H1 (cell line): ENCODE measurements around the gene PRTN3. TPM values are rescaled to one million over a fixed set of nuclear protein-coding genes. Genes with fewer than 3 reads are reported as not detected.

Source experiments
- CTCF ChIA-PET: fragments of 300-600 bp; sonication (Branson Sonifier 250); formaldehyde crosslinking; loops from one replicate; lab custom pipeline; 2021; ENCODE audit not compliant: partially characterized antibody; lab: Charles Lee
- POLR2A ChIA-PET: fragments of 300-600 bp; sonication (Branson Sonifier 250); formaldehyde crosslinking; loops from one replicate; lab custom pipeline; 2021; ENCODE audit warnings: inconsistent platforms; ENCODE audit not compliant: partially characterized antibody; lab: Charles Lee
- DNase-seq, 2 experiments: peaks; one replicate each; pipeline versions ENCODE4 v3.0.0 to v3.0.0-alpha.2; 2010 to 2022; ENCODE audit warnings: low spot score in 2 of 2, low read depth in 1 of 2, mixed read lengths in 1 of 2
- FAIRE-seq: peaks from 2 replicates; lab custom pipeline; 2011; peaks lifted over from hg19 to GRCh38; lab: Jason Lieb, UNC
- H2AFZ ChIP-seq: 2 replicates; pipeline ENCODE4 v1.8.1; 2012; ENCODE audit warnings: low read length, inconsistent platforms
- H2AK5ac ChIP-seq: 2 replicates; pipeline ENCODE4 v1.6.1; 2013; ENCODE audit warnings: low read depth, low read length
- H2BK120ac ChIP-seq: replicated peaks from 2 replicates; pipeline ENCODE3; 2013; ENCODE audit warnings: low read depth, low read length, inconsistent platforms
- H2BK12ac ChIP-seq: 2 replicates; pipeline ENCODE4 v1.6.1; 2013; ENCODE audit warnings: low read depth, low read length
- H2BK15ac ChIP-seq: 2 replicates; pipeline ENCODE4 v1.6.1; 2013; ENCODE audit warnings: low read length
- H2BK20ac ChIP-seq: 2 replicates; pipeline ENCODE4 v1.6.1; 2013; ENCODE audit warnings: low read length
- H2BK5ac ChIP-seq: 2 replicates; pipeline ENCODE4 v1.6.1; 2013; ENCODE audit warnings: low read depth, low read length
- H3K14ac ChIP-seq: 2 replicates; pipeline ENCODE4 v1.6.1; 2013; ENCODE audit warnings: inconsistent platforms; ENCODE audit not compliant: insufficient read length
- H3K18ac ChIP-seq: 2 replicates; pipeline ENCODE4 v1.6.1; 2013; ENCODE audit warnings: low read length; ENCODE audit errors: extremely low read depth
- H3K23ac ChIP-seq: 2 replicates; pipeline ENCODE4 v1.6.1; 2013; ENCODE audit warnings: inconsistent platforms; ENCODE audit not compliant: insufficient read length
- H3K23me2 ChIP-seq: 2 replicates; pipeline ENCODE4 v1.6.1; 2013; ENCODE audit warnings: low read depth, low read length
- H3K27ac ChIP-seq: 2 replicates; pipeline ENCODE4 v1.6.1; 2011; ENCODE audit warnings: low read depth, low read length, inconsistent platforms
- H3K27me3 ChIP-seq, 4 experiments: replicated peaks in 1 of 4; 1 replicate in 1 of 4; 2 replicates in 3 of 4; pipeline versions ENCODE4 v1.6.1 to v1.8.1; 2011 to 2013; ENCODE audit warnings: low read length in 3 of 4, mild to moderate bottlenecking in 3 of 4, inconsistent platforms in 2 of 4, mixed read lengths in 2 of 4, moderate library complexity in 1 of 4; ENCODE audit not compliant: control insufficient read depth in 3 of 4, insufficient read depth in 3 of 4; ENCODE audit errors: extremely low read depth in 1 of 4
- H3K36me3 ChIP-seq, 4 experiments: 2 replicates each; pipeline versions ENCODE4 v1.6.1 to v1.8.1; 2011 to 2013; ENCODE audit warnings: mild to moderate bottlenecking in 4 of 4, low read length in 3 of 4, moderate library complexity in 2 of 4, control low read depth in 1 of 4, inconsistent platforms in 1 of 4; ENCODE audit not compliant: insufficient read depth in 4 of 4, control insufficient read depth in 2 of 4
- H3K4ac ChIP-seq: replicated peaks from 2 replicates; pipeline ENCODE3; 2013; ENCODE audit warnings: low read length, low read depth, mixed read lengths, inconsistent platforms; ENCODE audit not compliant: insufficient read length
- H3K4me1 ChIP-seq, 4 experiments: replicated peaks in 1 of 4; 1 replicate in 1 of 4; 2 replicates in 3 of 4; pipeline versions ENCODE4 v1.6.1 to v1.8.1; 2011 to 2013; ENCODE audit warnings: low read length in 3 of 4, inconsistent platforms in 2 of 4, mixed read lengths in 1 of 4; ENCODE audit not compliant: insufficient read depth in 4 of 4, control insufficient read depth in 3 of 4
- H3K4me2 ChIP-seq, 2 experiments: 2 replicates each; pipeline versions ENCODE4 v1.6.1 to v1.8.1; 2011 to 2013; ENCODE audit warnings: low read depth in 2 of 2, low read length in 2 of 2, control low read depth in 1 of 2, inconsistent platforms in 1 of 2, mild to moderate bottlenecking in 1 of 2; ENCODE audit not compliant: insufficient read depth in 1 of 2
- H3K4me3 ChIP-seq, 4 experiments: fragments of 200-600, 300-600 bp in 1 of 4; sonication (generic), shearing (Covaris generic), sonication (Bioruptor Twin) in 1 of 4; 2 replicates each; pipeline versions ENCODE4 v1.5.1 to v1.8.1; 2011 to 2016; ENCODE audit warnings: low read length in 4 of 4, low read depth in 3 of 4, control low read depth in 2 of 4, inconsistent platforms in 2 of 4, mild to moderate bottlenecking in 2 of 4, mixed read lengths in 1 of 4, moderate library complexity in 1 of 4; ENCODE audit not compliant: insufficient read depth in 2 of 4; ENCODE audit errors: extremely low read depth in 1 of 4
- H3K56ac ChIP-seq: replicated peaks from 2 replicates; pipeline ENCODE3; 2013; ENCODE audit warnings: low read depth, mild to moderate bottlenecking, mixed read lengths, low read length, inconsistent platforms; ENCODE audit not compliant: insufficient read length
- H3K79me1 ChIP-seq: 2 replicates; pipeline ENCODE4 v1.6.1; 2013; ENCODE audit warnings: low read depth, low read length, control low read depth
- H3K79me2 ChIP-seq, 2 experiments: 2 replicates each; pipeline versions ENCODE4 v1.6.1 to v1.8.1; 2012 to 2013; ENCODE audit warnings: low read length in 2 of 2, mild to moderate bottlenecking in 2 of 2, inconsistent platforms in 1 of 2; ENCODE audit not compliant: insufficient read depth in 2 of 2, control insufficient read depth in 1 of 2
- H3K9ac ChIP-seq, 4 experiments: replicated peaks in 1 of 4; 1 replicate in 1 of 4; 2 replicates in 3 of 4; pipeline versions ENCODE4 v1.6.1 to v1.8.1; 2011 to 2013; ENCODE audit warnings: low read depth in 3 of 4, low read length in 3 of 4, control low read depth in 2 of 4, mild to moderate bottlenecking in 2 of 4, moderate library complexity in 2 of 4, inconsistent platforms in 1 of 4; ENCODE audit errors: extremely low read depth in 1 of 4
- H3K9me3 ChIP-seq, 2 experiments: 2 replicates each; pipeline versions ENCODE4 v1.6.1 to v1.8.1; 2012 to 2013; ENCODE audit warnings: mild to moderate bottlenecking in 2 of 2, moderate library complexity in 2 of 2, control low read depth in 1 of 2, inconsistent platforms in 1 of 2, low read depth in 1 of 2, low read length in 1 of 2, mixed read lengths in 1 of 2; ENCODE audit not compliant: insufficient read depth in 2 of 2
- H4K20me1 ChIP-seq, 2 experiments: replicated peaks in 1 of 2; 2 replicates each; pipeline versions ENCODE3 to v1.8.1; 2011 to 2013; ENCODE audit warnings: inconsistent platforms in 2 of 2, low read length in 2 of 2, mild to moderate bottlenecking in 1 of 2; ENCODE audit not compliant: insufficient read depth in 2 of 2, control insufficient read depth in 1 of 2
- H4K5ac ChIP-seq: 2 replicates; pipeline ENCODE4 v1.6.1; 2013; ENCODE audit warnings: low read length, low read depth, mixed read lengths, inconsistent platforms; ENCODE audit not compliant: insufficient read length
- H4K8ac ChIP-seq: 2 replicates; pipeline ENCODE4 v1.8.0; 2013; ENCODE audit warnings: mild to moderate bottlenecking, moderate library complexity, low read length, inconsistent platforms; ENCODE audit not compliant: insufficient read depth; ENCODE audit errors: extremely low read depth
- H4K91ac ChIP-seq: replicated peaks from 2 replicates; pipeline ENCODE3; 2013; ENCODE audit warnings: low read length, mixed read lengths, inconsistent platforms; ENCODE audit not compliant: insufficient read length
- CEBPB ChIP-seq: IDR thresholded peaks from 2 replicates; pipeline ENCODE4 v1.6.1; 2012; ENCODE audit warnings: low read depth, low read length
- E2F6 ChIP-seq: IDR thresholded peaks from 2 replicates; pipeline ENCODE4 v1.6.1; 2012; ENCODE audit warnings: inconsistent platforms
- EGR1 ChIP-seq: IDR thresholded peaks from 2 replicates; pipeline ENCODE4 v1.6.1; 2011; ENCODE audit warnings: low read depth, low read length, borderline replicate concordance
- EZH2 ChIP-seq: fragments of 200-600 bp; sonication (generic); IDR thresholded peaks from 2 replicates; pipeline ENCODE4 v1.7.1; 2012; ENCODE audit warnings: low read depth, mild to moderate bottlenecking, moderate library complexity, low read length, inconsistent platforms; ENCODE audit not compliant: severe bottlenecking
- HDAC2 ChIP-seq, 2 experiments: fragments of 300-600 bp in 1 of 2; sonication (generic) in 1 of 2; IDR thresholded peaks; 2 replicates each; pipeline ENCODE4 v1.6.1; 2011 to 2012; ENCODE audit warnings: low read depth in 2 of 2, low read length in 2 of 2, mild to moderate bottlenecking in 2 of 2, moderate library complexity in 2 of 2, borderline replicate concordance in 1 of 2, inconsistent platforms in 1 of 2
- NRF1 ChIP-seq: IDR thresholded peaks from 2 replicates; pipeline ENCODE4 v1.6.1; 2011; ENCODE audit warnings: mild to moderate bottlenecking, low read depth, low read length, improper control_type of control experiment
- PHF8 ChIP-seq: fragments of 200-600 bp; sonication (generic); conservative IDR thresholded peaks from 2 replicates; pipeline ENCODE4 v1.7.1; 2012; ENCODE audit warnings: low read depth, mild to moderate bottlenecking, inconsistent platforms, low read length, moderate library complexity
- POLR2AphosphoS5 ChIP-seq: IDR thresholded peaks from 2 replicates; pipeline ENCODE4 v1.6.1; 2011; ENCODE audit warnings: low read depth, low read length
- RAD21 ChIP-seq, 2 experiments: IDR thresholded peaks in 1 of 2; conservative IDR thresholded peaks in 1 of 2; 2 replicates each; pipeline ENCODE4 v1.6.1; 2011; ENCODE audit warnings: low read depth in 2 of 2, low read length in 2 of 2, improper control_type of control experiment in 1 of 2, inconsistent platforms in 1 of 2, mild to moderate bottlenecking in 1 of 2, moderate library complexity in 1 of 2
- RXRA ChIP-seq: IDR thresholded peaks from 2 replicates; pipeline ENCODE4 v1.6.1; 2011; ENCODE audit warnings: low read depth, mild to moderate bottlenecking, low read length, moderate library complexity; ENCODE audit not compliant: insufficient read depth
- SIN3A ChIP-seq, 2 experiments: IDR thresholded peaks in 1 of 2; conservative IDR thresholded peaks in 1 of 2; 2 replicates each; pipeline ENCODE4 v1.6.1; 2011 to 2012; ENCODE audit warnings: low read length in 2 of 2, improper control_type of control experiment in 1 of 2, low read depth in 1 of 2, mild to moderate bottlenecking in 1 of 2
- WGBS, 2 experiments: shearing (Covaris generic) in 1 of 2; methylation state at CpG; one replicate each; pipeline versions ENCODE4 v1.1.6 to v1.1.7; 2013 to 2015; ENCODE audit warnings: low lambda C conversion rate in 2 of 2, mixed read lengths in 2 of 2, inconsistent platforms in 1 of 2, low coverage in 1 of 2, missing lambda C conversion rate in 1 of 2; ENCODE audit not compliant: insufficient replicate concordance in 2 of 2, insufficient coverage in 1 of 2, insufficient read length in 1 of 2; ENCODE audit errors: extremely low coverage in 1 of 2, missing lambda C conversion rate in 1 of 2; 5-methylcytosine and 5-hydroxymethylcytosine counted together
- polyA plus RNA-seq, 7 experiments: library from polyadenylated mRNA; depleted of rRNA in 3 of 7; stranded (reverse) in 5 of 7; unstranded in 2 of 7; fragments of >200 nt in 5 of 7; fragments of 200-250 nt in 2 of 7; gene quantifications; 1 replicate in 5 of 7; 2 replicates in 1 of 7; 4 replicates in 1 of 7; pipeline versions ENCODE4 v1.2.1 to v1.2.3, GENCODE V29; 2011 to 2013; ENCODE audit warnings: missing spikeins in 2 of 7, mixed read lengths in 2 of 7
- total RNA-seq: library from RNA; stranded (reverse); fragmentation: NEBNext Ultra II Directional; extraction: Animal tissue kit (Norgen Biotek cat#: 25700); gene quantifications from 2 replicates; pipeline ENCODE4 v1.2.1, GENCODE V29; 2021

PRTN3 gene
- total and polyA plus RNA-seq, 2 of the 8 experiments (the other 6 are each of a cell fraction or from before 2014, with no cell fraction given) = 0.39 to 2.1 TPM

GRCh38 chr19:889662-890295 is 49.0 kb downstream of the PRTN3 start:
- H3K27ac ChIP-seq = no peak overlapping the region
- no peak overlapping the region for H2AK5ac ChIP-seq
- H3K9me3 ChIP-seq = no peaks in the 10 kb centered on the region
- H3K36me3 ChIP-seq = peaks cover 0 to 15% (median 10%) of the 10 kb centered on the region in 4 experiments; a peak in 4 of 8 replicates
- H3K18ac ChIP-seq = no peak overlapping the region
- H3K9ac ChIP-seq = no peak overlapping the region
- no peak overlapping the region for H3K14ac ChIP-seq
- no peak overlapping the region for H3K56ac ChIP-seq
- no peak overlapping the region for H3K4ac ChIP-seq
- H3K79me1 ChIP-seq = peaks cover 7% of the 10 kb centered on the region
- H3K23me2 ChIP-seq = peaks cover 3% of the 10 kb centered on the region; the same call in 1 of the 2 replicates
- POLR2A ChIA-PET = interaction anchor here (8.8 kb wide), 1 partner anchor 12 kb away, joined by 82 read pairs; no protein-coding TSS in a partner anchor
- H3K23ac ChIP-seq = no peak overlapping the region
- H4K8ac ChIP-seq = no peak overlapping the region
- no peak overlapping the region for H2BK20ac ChIP-seq
- H2BK5ac ChIP-seq = no peak overlapping the region
- no peaks in the 10 kb centered on the region; a peak in 1 of 4 replicates for H3K79me2 ChIP-seq
- peaks cover 0 to 2% (median 0%) of the 10 kb centered on the region in 4 experiments; a peak in 2 of 7 replicates for H3K4me1 ChIP-seq
- peaks cover 5 to 13% of the 10 kb centered on the region in 2 experiments for H4K20me1 ChIP-seq
- 94% methylated on average over 25 of the region's 26 CpGs; no CpG with 5 or more reads in 1 of the 2 experiments for WGBS, 2 experiments
- no peak overlapping the region for H4K5ac ChIP-seq
- H4K91ac ChIP-seq = no peak overlapping the region
- CTCF ChIA-PET = interaction anchor here (1.1 kb wide), 1 partner anchor 16 kb away, joined by 3 read pairs; no protein-coding TSS in a partner anchor
- no peak overlapping the region for H3K4me3 ChIP-seq
- no peak overlapping the region for H2BK120ac ChIP-seq
- H2AFZ ChIP-seq = no peak overlapping the region
- H3K4me2 ChIP-seq = no peak overlapping the region
- no peak overlapping the region for H2BK15ac ChIP-seq
- H3K27me3 ChIP-seq = no peaks in the 10 kb centered on the region
- no peak for DNase-seq
- H2BK12ac ChIP-seq = no peak overlapping the region
- FAIRE-seq = no peak
- TF ChIP-seq CEBPB = no peak
- TF ChIP-seq NRF1 = no peak
- TF ChIP-seq EGR1 = no peak
- TF ChIP-seq EZH2 = no peak
- TF ChIP-seq RXRA = no peak
- no peak for TF ChIP-seq HDAC2 (IDR thresholded peaks at IDR 0.05; ENCODE audit: borderline replicate concordance in 1 of 2, low read depth in 2 of 2, low read length in 2 of 2)
- no peak for TF ChIP-seq RAD21 (IDR thresholded peaks at IDR 0.05 in 1 of 2, conservative IDR thresholded peaks at IDR 0.05 in 1 of 2; ENCODE audit: low read depth in 2 of 2, low read length in 2 of 2)
- TF ChIP-seq PHF8 = no peak
- no peak for TF ChIP-seq POLR2AphosphoS5
- no peak for TF ChIP-seq SIN3A (conservative IDR thresholded peaks at IDR 0.05 in 1 of 2, IDR thresholded peaks at IDR 0.05 in 1 of 2; ENCODE audit: low read depth in 1 of 2, low read length in 2 of 2)
- no peak for TF ChIP-seq E2F6
